ENCODE measurements around the gene CNOT1. TPM values are rescaled to one million over a fixed set of nuclear protein-coding genes. Genes with fewer than 3 reads are reported as not detected.

Gene CNOT1
- total and polyA plus RNA-seq, 4 donors, result 34.0 to 131 (median 78.5) TPM

DNA sequence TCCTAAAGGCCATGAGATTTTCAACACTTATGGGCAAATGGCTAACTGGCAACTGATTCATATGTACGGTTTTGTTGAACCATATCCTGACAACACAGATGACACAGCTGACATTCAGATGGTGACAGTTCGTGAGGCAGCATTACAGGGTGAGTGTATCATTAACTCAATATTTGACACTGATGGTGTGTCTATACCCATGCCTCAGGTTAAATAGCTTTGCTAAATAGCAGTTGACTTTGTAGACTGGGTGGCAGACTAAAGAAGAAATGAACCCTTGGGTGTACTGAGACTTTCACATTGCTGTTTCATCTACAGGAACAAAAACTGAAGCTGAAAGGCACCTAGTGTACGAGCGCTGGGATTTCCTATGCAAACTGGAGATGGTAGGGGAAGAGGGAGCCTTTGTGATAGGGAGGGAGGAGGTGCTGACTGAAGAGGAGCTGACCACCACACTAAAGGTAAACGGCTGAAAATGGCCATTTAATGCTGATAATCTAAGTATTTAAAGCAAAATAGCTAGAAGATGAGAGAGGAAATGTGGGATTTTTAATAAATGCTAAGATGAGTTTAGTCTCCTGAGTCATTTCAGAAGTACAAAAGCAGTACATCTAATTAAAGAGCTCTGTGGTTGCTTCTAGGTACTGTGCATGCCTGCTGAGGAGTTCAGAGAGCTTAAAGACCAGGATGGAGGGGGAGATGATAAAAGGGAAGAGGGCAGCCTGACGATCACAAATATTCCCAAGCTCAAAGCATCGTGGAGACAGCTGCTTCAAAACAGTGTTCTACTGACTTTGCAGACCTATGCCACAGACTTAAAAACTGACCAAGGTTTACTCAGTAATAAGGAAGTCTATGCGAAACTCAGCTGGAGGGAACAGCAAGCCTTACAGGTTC is 111.3 kb downstream of the CNOT1 start (continued):
- TF ChIP-seq, protein P1, sequence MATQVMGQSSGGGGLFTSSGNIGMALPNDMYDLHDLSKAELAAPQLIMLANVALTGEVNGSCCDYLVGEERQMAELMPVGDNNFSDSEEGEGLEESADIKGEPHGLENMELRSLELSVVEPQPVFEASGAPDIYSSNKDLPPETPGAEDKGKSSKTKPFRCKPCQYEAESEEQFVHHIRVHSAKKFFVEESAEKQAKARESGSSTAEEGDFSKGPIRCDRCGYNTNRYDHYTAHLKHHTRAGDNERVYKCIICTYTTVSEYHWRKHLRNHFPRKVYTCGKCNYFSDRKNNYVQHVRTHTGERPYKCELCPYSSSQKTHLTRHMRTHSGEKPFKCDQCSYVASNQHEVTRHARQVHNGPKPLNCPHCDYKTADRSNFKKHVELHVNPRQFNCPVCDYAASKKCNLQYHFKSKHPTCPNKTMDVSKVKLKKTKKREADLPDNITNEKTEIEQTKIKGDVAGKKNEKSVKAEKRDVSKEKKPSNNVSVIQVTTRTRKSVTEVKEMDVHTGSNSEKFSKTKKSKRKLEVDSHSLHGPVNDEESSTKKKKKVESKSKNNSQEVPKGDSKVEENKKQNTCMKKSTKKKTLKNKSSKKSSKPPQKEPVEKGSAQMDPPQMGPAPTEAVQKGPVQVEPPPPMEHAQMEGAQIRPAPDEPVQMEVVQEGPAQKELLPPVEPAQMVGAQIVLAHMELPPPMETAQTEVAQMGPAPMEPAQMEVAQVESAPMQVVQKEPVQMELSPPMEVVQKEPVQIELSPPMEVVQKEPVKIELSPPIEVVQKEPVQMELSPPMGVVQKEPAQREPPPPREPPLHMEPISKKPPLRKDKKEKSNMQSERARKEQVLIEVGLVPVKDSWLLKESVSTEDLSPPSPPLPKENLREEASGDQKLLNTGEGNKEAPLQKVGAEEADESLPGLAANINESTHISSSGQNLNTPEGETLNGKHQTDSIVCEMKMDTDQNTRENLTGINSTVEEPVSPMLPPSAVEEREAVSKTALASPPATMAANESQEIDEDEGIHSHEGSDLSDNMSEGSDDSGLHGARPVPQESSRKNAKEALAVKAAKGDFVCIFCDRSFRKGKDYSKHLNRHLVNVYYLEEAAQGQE (IDR thresholded peaks at IDR 0.05), result no peak
- TF ChIP-seq, protein P2, sequence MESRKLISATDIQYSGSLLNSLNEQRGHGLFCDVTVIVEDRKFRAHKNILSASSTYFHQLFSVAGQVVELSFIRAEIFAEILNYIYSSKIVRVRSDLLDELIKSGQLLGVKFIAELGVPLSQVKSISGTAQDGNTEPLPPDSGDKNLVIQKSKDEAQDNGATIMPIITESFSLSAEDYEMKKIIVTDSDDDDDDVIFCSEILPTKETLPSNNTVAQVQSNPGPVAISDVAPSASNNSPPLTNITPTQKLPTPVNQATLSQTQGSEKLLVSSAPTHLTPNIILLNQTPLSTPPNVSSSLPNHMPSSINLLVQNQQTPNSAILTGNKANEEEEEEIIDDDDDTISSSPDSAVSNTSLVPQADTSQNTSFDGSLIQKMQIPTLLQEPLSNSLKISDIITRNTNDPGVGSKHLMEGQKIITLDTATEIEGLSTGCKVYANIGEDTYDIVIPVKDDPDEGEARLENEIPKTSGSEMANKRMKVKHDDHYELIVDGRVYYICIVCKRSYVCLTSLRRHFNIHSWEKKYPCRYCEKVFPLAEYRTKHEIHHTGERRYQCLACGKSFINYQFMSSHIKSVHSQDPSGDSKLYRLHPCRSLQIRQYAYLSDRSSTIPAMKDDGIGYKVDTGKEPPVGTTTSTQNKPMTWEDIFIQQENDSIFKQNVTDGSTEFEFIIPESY (IDR thresholded peaks at IDR 0.05), result no peak

DNA sequence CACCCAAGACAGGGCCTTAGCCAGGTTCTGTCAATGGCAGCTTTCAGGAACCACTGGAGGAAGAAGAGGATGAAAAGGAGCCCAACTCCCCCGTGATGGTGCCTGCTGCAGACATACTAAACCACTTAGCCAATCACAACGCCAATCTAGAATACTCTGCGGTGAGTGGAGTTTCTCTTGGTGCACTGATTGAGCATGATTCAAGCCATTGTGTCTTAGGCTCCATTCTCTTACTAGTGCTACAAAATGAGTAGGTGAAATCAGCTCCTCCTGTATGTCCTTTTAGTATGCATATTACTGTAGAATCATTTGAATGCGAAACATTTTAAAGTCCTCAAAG is 112.9 kb downstream of the CNOT1 start:
- Histone ChIP-seq H3K27ac (ENCODE audit: low read depth in 1 of 2, low read length in 2 of 2) (no peak overlapping the region), H3K36me3 (ENCODE audit: control insufficient read depth in 4 of 4, insufficient read depth in 3 of 4, low read depth in 1 of 4, low read length in 3 of 4) (peaks cover 4 to 45% (median 37%) of the 10 kb centered on the region in 4 donors), H3K4me3 (ENCODE audit: low read depth in 1 of 3, low read length in 3 of 3) (no peak overlapping the region), H3K9me3 (ENCODE audit: control insufficient read depth in 4 of 4, low read length in 3 of 4) (no peaks in the 10 kb centered on the region), H3K9ac (ENCODE audit: low read depth in 1 of 2, low read length in 2 of 2) (no peak overlapping the region), H3K27me3 (ENCODE audit: control insufficient read depth in 4 of 4, insufficient read depth in 4 of 4, low read length in 3 of 4) (no peaks in the 10 kb centered on the region), H3K4me1 (ENCODE audit: control insufficient read depth in 4 of 4, insufficient read depth in 4 of 4, low read length in 3 of 4) (peaks cover 1 to 21% (median 14%) of the 10 kb centered on the region in 4 donors)
- TF ChIP-seq, protein P1 (IDR thresholded peaks at IDR 0.05), result no peak
- TF ChIP-seq, protein P3, sequence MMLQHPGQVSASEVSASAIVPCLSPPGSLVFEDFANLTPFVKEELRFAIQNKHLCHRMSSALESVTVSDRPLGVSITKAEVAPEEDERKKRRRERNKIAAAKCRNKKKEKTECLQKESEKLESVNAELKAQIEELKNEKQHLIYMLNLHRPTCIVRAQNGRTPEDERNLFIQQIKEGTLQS (IDR thresholded peaks at IDR 0.05), result no peak
- no peak for TF ChIP-seq FOXA2 (IDR thresholded peaks at IDR 0.05)
- no peak for TF ChIP-seq YY1 (IDR thresholded peaks at IDR 0.05)
- no peak for TF ChIP-seq HNF4A (conservative IDR thresholded peaks at IDR 0.05)
- no peak for TF ChIP-seq JUND (IDR thresholded peaks at IDR 0.05)
- no peak for TF ChIP-seq FOXA1 (IDR thresholded peaks at IDR 0.05)
- TF ChIP-seq TAF1 (conservative IDR thresholded peaks at IDR 0.05), result no peak
- no peak for TF ChIP-seq RAD21 (IDR thresholded peaks at IDR 0.05)
- TF ChIP-seq, protein P4, sequence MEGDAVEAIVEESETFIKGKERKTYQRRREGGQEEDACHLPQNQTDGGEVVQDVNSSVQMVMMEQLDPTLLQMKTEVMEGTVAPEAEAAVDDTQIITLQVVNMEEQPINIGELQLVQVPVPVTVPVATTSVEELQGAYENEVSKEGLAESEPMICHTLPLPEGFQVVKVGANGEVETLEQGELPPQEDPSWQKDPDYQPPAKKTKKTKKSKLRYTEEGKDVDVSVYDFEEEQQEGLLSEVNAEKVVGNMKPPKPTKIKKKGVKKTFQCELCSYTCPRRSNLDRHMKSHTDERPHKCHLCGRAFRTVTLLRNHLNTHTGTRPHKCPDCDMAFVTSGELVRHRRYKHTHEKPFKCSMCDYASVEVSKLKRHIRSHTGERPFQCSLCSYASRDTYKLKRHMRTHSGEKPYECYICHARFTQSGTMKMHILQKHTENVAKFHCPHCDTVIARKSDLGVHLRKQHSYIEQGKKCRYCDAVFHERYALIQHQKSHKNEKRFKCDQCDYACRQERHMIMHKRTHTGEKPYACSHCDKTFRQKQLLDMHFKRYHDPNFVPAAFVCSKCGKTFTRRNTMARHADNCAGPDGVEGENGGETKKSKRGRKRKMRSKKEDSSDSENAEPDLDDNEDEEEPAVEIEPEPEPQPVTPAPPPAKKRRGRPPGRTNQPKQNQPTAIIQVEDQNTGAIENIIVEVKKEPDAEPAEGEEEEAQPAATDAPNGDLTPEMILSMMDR (IDR thresholded peaks at IDR 0.05; ENCODE audit: low read depth, low read length, missing input control), result no peak
- TF ChIP-seq, protein P5, sequence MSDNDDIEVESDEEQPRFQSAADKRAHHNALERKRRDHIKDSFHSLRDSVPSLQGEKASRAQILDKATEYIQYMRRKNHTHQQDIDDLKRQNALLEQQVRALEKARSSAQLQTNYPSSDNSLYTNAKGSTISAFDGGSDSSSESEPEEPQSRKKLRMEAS (IDR thresholded peaks at IDR 0.05), result no peak
- no peak for TF ChIP-seq HNF4G (IDR thresholded peaks at IDR 0.05)
- TF ChIP-seq RXRA (IDR thresholded peaks at IDR 0.05), result no peak
- TF ChIP-seq GABPA (IDR thresholded peaks at IDR 0.05 in 1 of 2, conservative IDR thresholded peaks at IDR 0.05 in 1 of 2), result no peak
- TF ChIP-seq SP1 (IDR thresholded peaks at IDR 0.05), result no peak
- no peak for TF ChIP-seq EGR1 (IDR thresholded peaks at IDR 0.05; ENCODE audit: low read depth in 2 of 2)
- TF ChIP-seq, protein P2 (IDR thresholded peaks at IDR 0.05), result no peak
- TF ChIP-seq NR2F2 (IDR thresholded peaks at IDR 0.05), result no peak
- DNase-seq (ENCODE audit: low spot score), result no peak
- WGBS, result 95% methylated on average over 4 of the region's 4 CpGs

Measured in liver (tissue), 9 donors.